NT2/D1 (cell line): ENCODE data around the gene PTX4.

Source experiments
- SUZ12 ChIP-seq: IDR thresholded peaks from 2 replicates; pipeline ENCODE4 v1.6.1; 2011; ENCODE audit not compliant: insufficient read length, insufficient read depth; ENCODE audit errors: extremely low read depth
- YY1 ChIP-seq: IDR thresholded peaks from 2 replicates; pipeline ENCODE4 v1.6.1; 2011; ENCODE audit not compliant: insufficient read length, insufficient read depth

GRCh38 chr16:1465567-1465915 is 23.2 kb downstream of the PTX4 start:
- TF ChIP-seq SUZ12 (no peak), YY1 (no peak)
